ENCODE results near the gene ZC3H14.

The ZC3H14 gene

GRCh38 chr14:88630565-88630964, 67.7 kb downstream of the ZC3H14 start:
- H3K4me3 ChIP-seq = no peak overlapping the region

DNA sequence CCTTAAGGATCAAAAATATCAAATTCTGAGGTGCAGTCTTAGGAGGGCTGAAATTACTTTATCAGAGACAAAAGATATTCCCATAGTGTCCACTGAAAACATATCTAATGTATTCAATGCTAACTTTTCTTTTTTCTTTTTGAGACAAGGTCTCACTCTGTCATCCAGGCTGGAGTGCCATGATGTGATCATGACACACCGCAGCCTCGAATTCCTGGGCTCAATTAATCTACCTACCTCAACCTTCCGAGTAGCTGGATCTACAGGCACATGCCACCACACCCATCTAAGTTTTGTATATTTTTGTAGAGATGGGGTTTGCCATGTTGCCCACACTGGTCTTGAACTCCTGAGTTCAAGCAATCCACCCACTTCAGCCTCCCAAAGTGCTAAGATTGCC, 68.3 kb downstream of the ZC3H14 start:
- no peak for DNase-seq (ENCODE audit: low spot score)
- H3K27ac ChIP-seq = no peak overlapping the region
- TF ChIP-seq CTCF (IDR thresholded peaks at IDR 0.05) = no peak
- H3K4me3 ChIP-seq = no peak overlapping the region

More at GRCh38 chr14:88630565-88630964, 67.7 kb downstream of the ZC3H14 start:
- no peak for TF ChIP-seq CTCF (IDR thresholded peaks at IDR 0.05)
- no peak overlapping the region for H3K27ac ChIP-seq
- DNase-seq (ENCODE audit: low spot score) = no peak

- no peak for TF ChIP-seq CTCF (IDR thresholded peaks at IDR 0.05)
- no peak for DNase-seq (ENCODE audit: low spot score)
- H3K4me3 ChIP-seq = no peak overlapping the region
- H3K27ac ChIP-seq = no peak overlapping the region
Measured at GRCh38 chr14:88632512-88632911, 69.7 kb downstream of the ZC3H14 start.

DNA sequence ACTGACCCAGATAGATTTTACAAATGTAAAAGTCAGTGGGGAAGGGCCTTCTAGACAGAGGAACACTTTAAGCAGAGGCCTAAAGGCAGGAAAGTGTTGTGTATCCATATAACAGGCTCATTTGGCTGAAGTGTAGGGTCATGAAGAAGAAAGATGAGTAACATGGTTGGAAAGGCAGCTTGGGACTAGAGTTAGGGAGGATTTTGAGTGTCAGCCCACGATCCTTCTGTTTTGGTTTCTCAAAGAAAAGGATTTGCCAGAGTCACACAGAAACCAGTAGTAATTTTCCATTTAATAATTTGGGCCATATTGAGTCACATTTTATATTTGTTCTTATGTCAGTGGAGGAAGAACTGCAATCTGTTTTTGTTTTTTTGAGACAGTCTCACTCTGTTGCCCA, 76.4 kb downstream of the ZC3H14 start:
- no peak overlapping the region for H3K4me3 ChIP-seq
- no peak for TF ChIP-seq CTCF (IDR thresholded peaks at IDR 0.05)
- no peak overlapping the region for H3K27ac ChIP-seq
- no peak for DNase-seq (ENCODE audit: low spot score)

DNA sequence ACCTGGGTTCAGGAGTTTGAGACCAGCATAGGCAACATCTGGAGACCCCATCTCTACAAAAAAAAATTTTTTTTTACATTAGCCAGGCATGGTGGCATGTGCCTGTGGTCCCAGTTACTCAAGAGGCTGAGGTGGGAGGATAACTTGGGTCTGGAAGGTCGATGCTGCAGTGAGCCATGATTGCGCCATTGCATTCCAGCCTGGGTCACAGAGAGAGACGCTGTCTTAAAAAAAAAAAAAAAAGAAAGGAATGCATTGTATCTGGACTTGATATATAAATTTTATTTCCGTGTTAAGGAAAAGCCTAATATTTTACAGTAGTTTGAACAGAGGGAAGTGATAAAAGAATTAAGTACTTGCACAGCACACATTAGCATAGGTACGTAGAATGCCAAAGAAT, 97.2 kb downstream of the ZC3H14 start:
- H3K4me3 ChIP-seq = no peak overlapping the region
- no peak for TF ChIP-seq CTCF (IDR thresholded peaks at IDR 0.05)
- H3K27ac ChIP-seq = no peak overlapping the region
- no peak for DNase-seq (ENCODE audit: low spot score)

- peak; percentile 70 for TF ChIP-seq CTCF (IDR thresholded peaks at IDR 0.05)
- DNase-seq (ENCODE audit: low spot score) = no peak
- H3K27ac ChIP-seq = no peak overlapping the region
Measured at GRCh38 chr14:88667555-88668273, 104.9 kb downstream of the ZC3H14 start.

DNA sequence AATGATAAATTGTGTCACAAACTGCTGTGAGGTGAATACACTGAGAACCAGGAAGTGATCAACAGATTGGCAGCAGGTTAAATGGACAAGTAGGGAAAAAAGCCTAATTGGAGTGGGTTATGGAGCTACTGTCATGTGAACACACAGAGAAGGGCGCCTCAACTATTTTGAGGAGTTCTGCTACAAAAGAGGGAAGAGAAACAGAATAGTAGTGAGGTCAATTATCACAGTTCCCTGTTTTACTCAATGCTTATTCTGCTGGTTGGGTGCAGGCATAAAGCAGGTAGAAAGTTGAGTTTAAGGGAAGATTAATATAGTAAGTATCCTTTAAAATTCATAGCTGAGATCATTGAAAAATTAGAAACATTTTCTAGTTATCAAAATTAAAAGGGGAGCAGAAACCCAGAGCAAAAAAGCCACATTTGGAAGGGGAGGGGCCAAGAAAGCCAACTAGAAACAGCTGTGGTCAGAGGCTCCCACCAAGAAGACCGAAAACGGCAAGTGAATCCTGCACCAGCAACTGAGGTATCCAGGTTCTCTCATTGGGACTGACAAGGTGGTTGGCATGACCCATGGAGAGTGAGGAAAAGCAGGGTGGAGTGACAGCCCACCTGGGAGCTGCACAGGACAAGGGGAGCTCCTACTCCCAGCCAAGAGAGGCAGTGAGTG, 105.7 kb downstream of the ZC3H14 start:
- no peak overlapping the region for H3K4me3 ChIP-seq
- DNase-seq (ENCODE audit: low spot score) = no peak
- H3K27ac ChIP-seq = no peak overlapping the region
- TF ChIP-seq CTCF (IDR thresholded peaks at IDR 0.05) = no peak

More at GRCh38 chr14:88667555-88668273, 104.9 kb downstream of the ZC3H14 start:
- no peak overlapping the region for H3K4me3 ChIP-seq

All from coronary artery (tissue), 2 donors.